Activated T-helper 1 cell treated with anti-CD3 and anti-CD28 coated beads, Interleukin-12 subunit alpha, Interleukin-12 subunit beta, Interleukin-2, Interleukin-4 antibody, amounts not matched to agents 30 ng/mL and 10 ng/mL and 1 ng/mL, durations not matched to agents 14 hours and 24 hours and 36 hours (primary cell): Measurements from ENCODE around the gene ORAI2. TPM values are rescaled to one million over a fixed set of nuclear protein-coding genes. Genes with fewer than 3 reads are reported as not detected.
"Not testable (repeated sequence)": the region's sequence is repeated elsewhere in the genome, so short reads cannot be mapped to it uniquely, and the experiment has no call there.

Source experiments
- DNase-seq: peaks from one replicate; pipeline ENCODE4 v3.0.0; 2021; ENCODE audit warnings: low spot score
- H3K27ac Mint-ChIP-seq: one replicate; pipeline ENCODE4 v1.8.0; 2021; ENCODE audit warnings: mild to moderate bottlenecking, mixed read lengths
- H3K27me3 Mint-ChIP-seq: one replicate; pipeline ENCODE4 v1.8.0; 2022; ENCODE audit warnings: mild to moderate bottlenecking, moderate library complexity, mixed read lengths; ENCODE audit not compliant: insufficient read depth
- H3K36me3 Mint-ChIP-seq: one replicate; pipeline ENCODE4 v1.8.0; 2021; ENCODE audit warnings: low read depth, mixed read lengths
- H3K4me1 Mint-ChIP-seq: one replicate; pipeline ENCODE4 v1.8.0; 2021; ENCODE audit warnings: low read depth, mixed read lengths
- H3K4me3 Mint-ChIP-seq: one replicate; pipeline ENCODE4 v1.8.0; 2021; ENCODE audit warnings: mild to moderate bottlenecking, moderate library complexity, mixed read lengths
- H3K9me3 Mint-ChIP-seq: one replicate; pipeline ENCODE4 v1.8.0; 2021; ENCODE audit warnings: mixed read lengths
- intact Hi-C: fragments of 100-400 bp; cut with micrococcal nuclease; formaldehyde crosslinking; loops from one replicate; pipeline ENCODE4 v1.15.1; 2024
- total RNA-seq: library from RNA; stranded (reverse); gene quantifications from 2 replicates; pipeline ENCODE4 v1.2.3, GENCODE V29; 2022

Gene ORAI2
- total RNA-seq, 1 donor from 2014 or later, result 55.2 TPM

DNA sequence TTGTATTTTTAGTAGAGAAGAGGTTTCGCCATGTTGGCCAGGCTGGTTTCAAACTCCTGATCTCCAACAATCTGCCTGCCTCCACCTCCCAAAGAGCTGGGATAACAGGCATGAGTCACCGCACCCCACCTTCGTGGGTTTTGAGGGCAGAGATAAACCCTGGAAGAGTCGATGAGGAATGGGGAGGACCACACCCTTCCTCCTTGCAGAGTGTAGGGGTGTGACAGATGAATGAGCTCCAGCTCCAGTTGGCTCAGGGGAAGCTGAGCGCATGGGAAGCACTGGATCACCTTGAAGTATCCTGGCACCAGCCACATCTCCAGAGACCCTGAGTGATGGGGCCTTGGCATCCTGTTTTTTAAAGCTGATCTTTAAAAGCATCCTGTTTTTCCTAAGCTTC is 50.9 kb downstream of the ORAI2 start:
- DNase-seq, intact Hi-C loops, H3K36me3 Mint-ChIP-seq, H3K27me3 Mint-ChIP-seq, H3K27ac Mint-ChIP-seq, H3K9me3 Mint-ChIP-seq, H3K4me1 Mint-ChIP-seq, H3K4me3 Mint-ChIP-seq: not testable (repeated sequence)

DNA sequence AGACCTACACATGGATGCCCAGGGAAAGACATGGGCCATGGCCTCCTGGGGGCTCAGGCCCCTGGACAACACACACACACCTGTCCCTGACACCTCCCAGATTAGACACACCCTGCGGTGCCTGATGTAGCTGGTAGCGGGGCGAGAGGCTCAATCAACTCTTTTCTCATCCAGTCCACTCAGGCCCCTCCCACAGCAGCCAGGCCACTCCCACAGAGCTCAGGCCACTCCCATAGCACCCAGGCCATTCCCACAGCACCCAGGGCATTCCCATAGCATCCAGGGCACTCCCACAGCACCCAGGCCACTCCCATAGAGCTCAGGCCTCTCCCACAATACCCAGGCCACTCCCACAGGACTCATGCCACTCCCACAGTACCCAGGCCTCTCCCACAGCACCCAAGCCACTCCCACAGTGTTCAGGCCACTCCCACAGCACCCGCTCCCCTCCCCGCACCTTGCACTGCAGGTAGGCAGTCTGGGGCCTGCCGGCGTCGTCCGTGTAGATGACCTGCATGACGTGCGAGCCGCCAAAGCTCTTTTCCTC is 57.2 kb downstream of the ORAI2 start:
- intact Hi-C loops, H3K36me3 Mint-ChIP-seq: not testable (repeated sequence)

GRCh38 chr7:102493220-102493935 is 60.0 kb downstream of the ORAI2 start:
- H3K27ac Mint-ChIP-seq, H3K4me1 Mint-ChIP-seq, H3K36me3 Mint-ChIP-seq, DNase-seq, H3K27me3 Mint-ChIP-seq, H3K9me3 Mint-ChIP-seq, intact Hi-C loops, H3K4me3 Mint-ChIP-seq: not testable (repeated sequence)

More for the DNA sequence above, 57.2 kb downstream of the ORAI2 start:
- not testable (repeated sequence) for H3K4me1 Mint-ChIP-seq, H3K27ac Mint-ChIP-seq, H3K27me3 Mint-ChIP-seq, H3K4me3 Mint-ChIP-seq, H3K9me3 Mint-ChIP-seq
- peak; percentile 57 for DNase-seq

GRCh38 chr7:102494026-102494425 is 60.7 kb downstream of the ORAI2 start:
- H3K9me3 Mint-ChIP-seq, H3K27me3 Mint-ChIP-seq, intact Hi-C loops, H3K4me3 Mint-ChIP-seq, H3K36me3 Mint-ChIP-seq, H3K4me1 Mint-ChIP-seq, DNase-seq, H3K27ac Mint-ChIP-seq: not testable (repeated sequence)

GRCh38 chr7:102494473-102495149 is 61.2 kb downstream of the ORAI2 start:
- H3K9me3 Mint-ChIP-seq, H3K4me3 Mint-ChIP-seq, H3K4me1 Mint-ChIP-seq, H3K27ac Mint-ChIP-seq, H3K36me3 Mint-ChIP-seq, DNase-seq, H3K27me3 Mint-ChIP-seq, intact Hi-C loops: not testable (repeated sequence)

DNA sequence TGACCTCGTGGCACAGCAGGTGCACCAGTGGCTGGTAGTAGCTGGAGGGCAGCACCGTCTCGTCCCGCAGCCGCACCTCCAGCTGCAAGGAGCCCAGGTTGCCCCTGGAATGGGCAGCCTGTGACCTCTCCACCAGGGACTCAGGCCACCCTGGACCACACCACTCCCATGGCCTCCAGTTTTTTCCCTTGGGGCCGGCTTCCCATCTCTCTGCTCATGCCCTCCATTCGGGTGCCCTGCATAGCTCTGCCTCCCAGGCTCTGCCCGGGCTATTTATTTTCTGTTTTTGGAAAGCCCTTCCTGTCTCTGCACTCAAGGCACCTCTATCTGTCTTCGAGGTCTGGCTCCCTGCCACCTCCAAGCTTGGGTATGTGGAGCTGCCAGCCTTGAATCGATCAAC is 63.5 kb downstream of the ORAI2 start:
- H3K4me1 Mint-ChIP-seq, H3K27me3 Mint-ChIP-seq, H3K4me3 Mint-ChIP-seq, H3K27ac Mint-ChIP-seq, H3K9me3 Mint-ChIP-seq, intact Hi-C loops, H3K36me3 Mint-ChIP-seq, DNase-seq: not testable (repeated sequence)

DNA sequence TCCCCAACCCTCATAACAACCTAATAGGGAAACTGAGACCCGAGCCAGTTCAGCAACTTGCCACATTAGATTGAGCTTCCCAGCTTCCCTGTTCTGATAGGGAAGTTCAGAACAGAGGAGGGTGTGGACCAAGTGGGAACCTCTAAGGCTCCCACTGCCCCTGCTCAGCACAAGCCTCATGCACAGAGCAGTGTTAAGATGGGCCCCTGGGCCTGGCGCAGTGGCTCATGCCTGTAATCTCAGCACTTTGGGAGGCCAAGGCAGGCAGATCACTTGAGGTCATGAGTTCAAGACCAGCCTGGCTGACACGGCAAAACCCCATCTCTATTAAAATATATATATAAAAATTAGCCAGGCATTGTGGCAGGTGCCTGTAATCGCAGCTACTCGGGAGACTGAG is 63.9 kb downstream of the ORAI2 start:
- H3K4me1 Mint-ChIP-seq, DNase-seq, H3K9me3 Mint-ChIP-seq, H3K27ac Mint-ChIP-seq, H3K36me3 Mint-ChIP-seq, H3K4me3 Mint-ChIP-seq, intact Hi-C loops, H3K27me3 Mint-ChIP-seq: not testable (repeated sequence)

DNA sequence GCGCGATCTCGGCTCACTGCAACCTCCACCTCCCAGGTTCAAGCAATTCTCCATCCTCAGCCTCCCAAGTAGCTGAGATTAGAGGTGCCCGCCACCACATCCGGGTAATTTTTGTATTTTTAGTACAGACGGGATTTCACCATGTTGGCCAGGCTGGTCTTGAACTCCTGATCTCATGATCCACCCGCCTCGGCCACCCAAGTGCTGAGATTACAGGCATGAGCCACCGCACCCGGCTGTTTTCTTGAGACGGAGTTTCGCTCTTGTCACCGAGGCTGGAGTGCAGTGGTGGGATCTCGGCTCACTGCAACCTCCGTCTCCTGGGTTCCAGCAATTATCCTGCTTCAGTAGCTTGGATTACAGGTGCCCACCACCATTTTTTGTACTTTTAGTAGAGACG is 64.9 kb downstream of the ORAI2 start:
- H3K4me1 Mint-ChIP-seq, H3K9me3 Mint-ChIP-seq, intact Hi-C loops, DNase-seq, H3K36me3 Mint-ChIP-seq, H3K4me3 Mint-ChIP-seq, H3K27ac Mint-ChIP-seq, H3K27me3 Mint-ChIP-seq: not testable (repeated sequence)

DNA sequence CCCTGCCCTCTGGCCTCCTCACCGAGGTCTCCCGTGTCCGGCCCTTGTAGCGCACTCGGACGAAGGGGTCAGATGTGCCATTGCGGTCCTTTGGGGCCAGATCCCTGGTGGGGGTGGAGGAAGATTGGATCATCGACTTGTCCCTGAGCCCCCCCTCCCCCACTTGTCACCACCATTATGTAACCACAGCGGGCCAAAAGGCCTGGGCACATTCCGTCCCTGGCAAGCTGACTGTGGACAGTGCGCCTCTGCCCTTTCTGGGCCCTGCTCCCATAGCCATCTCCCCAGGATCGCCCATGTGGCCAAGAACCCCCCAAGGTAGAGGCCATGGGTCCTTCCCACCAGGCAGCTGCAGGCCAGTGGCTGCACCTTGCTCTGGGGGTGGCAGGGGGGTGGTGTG is 69.8 kb downstream of the ORAI2 start:
- DNase-seq, intact Hi-C loops, H3K36me3 Mint-ChIP-seq, H3K4me3 Mint-ChIP-seq, H3K4me1 Mint-ChIP-seq, H3K27me3 Mint-ChIP-seq, H3K27ac Mint-ChIP-seq, H3K9me3 Mint-ChIP-seq: not testable (repeated sequence)

- H3K4me3 Mint-ChIP-seq, H3K27ac Mint-ChIP-seq, intact Hi-C loops, H3K27me3 Mint-ChIP-seq, H3K36me3 Mint-ChIP-seq, DNase-seq, H3K9me3 Mint-ChIP-seq, H3K4me1 Mint-ChIP-seq: not testable (repeated sequence)
These were observed 72.2 kb downstream of the ORAI2 start for GRCh38 chr7:102505298-102506185.

Other genes with a start within 250 kb of the ORAI2 start
- gene SH2B2, start 146.7 kb upstream of the ORAI2 start, total RNA-seq, result 2.1 and 2.6 TPM in 2 replicates
- not detected in 2 replicates for gene SPDYE6, start 77.1 kb upstream of the ORAI2 start, total RNA-seq
- 25.7 and 28.3 TPM in 2 replicates for gene PRKRIP1, start 37.2 kb upstream of the ORAI2 start, total RNA-seq
- 10.7 and 11.2 TPM in 2 replicates for gene ALKBH4, start 31.3 kb downstream of the ORAI2 start, total RNA-seq
- 32.9 and 36.3 TPM in 2 replicates for gene LRWD1, start 31.4 kb downstream of the ORAI2 start, total RNA-seq
- gene POLR2J, start 45.3 kb downstream of the ORAI2 start, total RNA-seq, result 49.7 and 55.3 TPM in 2 replicates
- 25.4 and 25.9 TPM in 2 replicates for gene RASA4B, start 84.2 kb downstream of the ORAI2 start, total RNA-seq
- gene UPK3BL2, start 110.1 kb downstream of the ORAI2 start, total RNA-seq, result 13.4 and 15.7 TPM in 2 replicates
- gene SPDYE2, start 117.7 kb downstream of the ORAI2 start, total RNA-seq, result not detected in 2 replicates
- gene POLR2J3, start 139.0 kb downstream of the ORAI2 start, total RNA-seq, result 49.6 and 53.9 TPM in 2 replicates
- gene RASA4, start 183.2 kb downstream of the ORAI2 start, total RNA-seq, result 50.1 and 50.4 TPM in 2 replicates
- gene UPK3BL1, start 209.2 kb downstream of the ORAI2 start, total RNA-seq, result 16.3 and 16.9 TPM in 2 replicates
- not detected in 2 replicates for gene SPDYE2B, start 216.7 kb downstream of the ORAI2 start, total RNA-seq
- 19.5 and 21.5 TPM in 2 replicates for gene POLR2J2, start 238.1 kb downstream of the ORAI2 start, total RNA-seq